Urothelium cell line (cell line): ENCODE data around the gene TRIP10.

Experiments
- DNase-seq: peaks from one replicate; pipeline ENCODE4 v3.0.0; 2011; ENCODE audit warnings: low spot score, mixed read lengths
- FAIRE-seq: peaks from 2 replicates; lab custom pipeline; 2011; peaks lifted over from hg19 to GRCh38; lab: Jason Lieb, UNC

TRIP10 gene

DNA sequence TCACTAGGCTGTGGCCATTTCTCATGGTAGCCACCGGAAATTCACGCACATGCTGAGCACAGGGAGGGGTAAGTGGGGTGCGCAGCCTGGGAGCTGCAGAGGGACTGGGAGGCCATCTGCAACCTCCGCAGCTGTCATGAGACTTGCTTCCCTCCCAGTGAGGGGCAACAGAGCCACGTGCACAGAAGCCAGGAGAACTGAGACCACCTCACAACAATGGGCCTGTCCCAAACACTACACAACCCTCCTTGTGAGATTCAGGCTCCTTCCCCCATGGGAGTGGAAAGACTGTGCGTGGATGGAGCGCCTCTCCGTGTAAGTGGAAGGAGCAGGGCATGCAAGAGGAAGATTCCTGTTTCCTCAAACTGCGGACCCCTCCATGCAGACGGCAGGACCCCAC, 27.9 kb upstream of the TRIP10 start:
- DNase-seq, result no peak
- FAIRE-seq, result no peak

DNA sequence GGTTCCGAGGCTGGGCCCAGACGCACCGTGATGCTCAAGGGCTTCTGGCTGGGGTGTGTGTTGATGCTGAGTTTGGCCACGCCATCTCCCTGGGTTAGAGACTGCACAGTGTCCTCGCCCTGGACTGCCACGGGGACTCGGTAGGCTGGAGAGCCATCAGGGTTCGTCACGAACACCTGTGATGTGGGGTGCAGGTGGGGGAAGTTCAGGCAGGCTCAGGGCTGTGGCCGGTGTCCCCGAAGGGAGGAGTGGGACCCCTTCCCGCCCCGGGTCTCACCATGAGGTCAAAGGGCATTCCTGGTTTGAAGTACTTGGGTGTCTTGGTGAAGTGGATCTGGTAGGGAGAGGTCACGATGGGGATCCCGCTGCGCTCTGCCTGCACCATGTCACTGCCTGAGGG, 27.2 kb upstream of the TRIP10 start:
- no peak for FAIRE-seq
- no peak for DNase-seq

GRCh38 chr19:6712692-6713670, 26.5 kb upstream of the TRIP10 start:
- FAIRE-seq (no peak), DNase-seq (no peak)

DNA sequence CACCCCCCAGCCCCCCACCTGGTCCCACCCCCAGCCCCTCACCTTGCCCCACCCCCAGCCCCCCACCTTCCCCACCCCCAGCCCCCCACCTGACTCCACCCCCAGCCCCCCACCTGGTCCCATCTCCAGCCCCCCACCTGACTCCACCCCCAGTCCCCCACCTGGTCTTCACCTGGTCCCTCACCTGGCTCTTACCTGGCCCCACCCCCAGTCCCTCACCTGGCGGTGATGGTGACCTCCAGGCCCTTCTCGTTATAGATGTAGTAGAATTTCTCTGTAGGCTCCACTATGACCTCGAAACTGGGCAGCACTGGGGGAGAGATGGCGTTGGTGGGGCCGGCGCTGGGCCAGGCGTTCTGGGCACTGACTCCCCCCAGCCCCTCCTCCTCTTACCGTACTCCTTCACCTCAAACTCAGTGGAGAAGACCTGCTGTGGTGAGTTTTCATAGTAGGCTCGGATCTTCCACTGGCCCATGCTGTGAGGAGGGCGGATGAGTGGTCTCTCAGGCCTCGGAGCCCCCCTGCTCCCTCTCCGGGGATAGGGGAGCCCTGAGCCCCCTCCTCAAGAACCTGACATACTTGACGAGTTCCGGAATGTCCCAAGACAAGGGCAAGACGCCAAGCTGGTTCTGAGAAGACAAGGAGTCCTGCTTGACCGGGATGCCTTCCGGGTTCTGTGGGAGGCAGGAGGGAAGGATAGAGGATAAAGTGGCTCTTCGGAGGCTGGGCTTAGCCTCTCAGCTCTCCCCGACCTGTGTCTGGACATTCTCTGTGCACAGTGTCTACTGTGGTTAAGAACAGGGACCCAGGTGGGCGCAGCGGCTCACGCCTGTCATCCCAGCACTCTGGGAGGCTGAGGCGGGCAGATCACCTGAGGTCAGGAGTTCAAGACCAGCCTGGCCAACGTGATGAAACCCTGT, 25.4 kb upstream of the TRIP10 start:
- FAIRE-seq, result no peak
- DNase-seq, result no peak

DNA sequence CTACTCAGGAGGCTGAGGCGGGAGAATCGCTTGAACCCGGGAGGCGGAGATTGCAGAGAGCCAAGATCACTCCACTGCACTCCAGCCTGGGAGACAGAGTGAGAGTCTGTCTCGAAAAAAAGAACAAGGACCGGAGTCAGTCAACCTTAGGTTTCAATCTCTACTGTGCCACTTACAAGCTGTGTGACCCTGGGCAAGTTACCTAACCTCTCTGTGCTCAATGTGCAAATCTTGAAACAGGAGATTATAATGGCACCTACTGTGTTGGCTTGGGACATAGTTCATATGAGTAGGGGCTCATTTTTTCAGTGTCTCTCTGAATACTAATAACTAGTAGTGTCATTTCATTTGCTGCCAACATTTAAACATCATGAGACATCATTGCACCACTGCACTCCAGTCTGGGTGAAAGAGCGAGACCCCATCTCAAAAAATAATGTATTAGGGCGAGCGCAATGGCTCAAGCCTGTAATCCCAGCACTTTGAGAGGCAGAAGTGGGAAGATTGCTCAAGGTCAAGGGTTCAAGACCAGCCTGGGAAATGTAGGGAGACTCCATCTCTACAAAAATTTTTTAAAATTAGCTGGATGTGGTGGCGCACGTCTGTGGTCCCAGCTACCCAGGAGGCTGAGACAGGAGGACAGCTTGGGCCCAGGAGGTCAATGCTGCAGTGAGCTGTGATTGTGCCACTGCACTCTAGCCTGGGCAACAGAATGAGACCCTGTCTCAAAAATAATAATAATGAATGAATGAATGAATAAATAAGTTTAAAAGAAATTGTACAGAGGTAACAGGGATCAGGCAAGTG, 24.5 kb upstream of the TRIP10 start:
- FAIRE-seq, result no peak
- no peak for DNase-seq

GRCh38 chr19:6716610-6716970, 22.9 kb upstream of the TRIP10 start:
- FAIRE-seq, result no peak
- DNase-seq, result no peak

DNA sequence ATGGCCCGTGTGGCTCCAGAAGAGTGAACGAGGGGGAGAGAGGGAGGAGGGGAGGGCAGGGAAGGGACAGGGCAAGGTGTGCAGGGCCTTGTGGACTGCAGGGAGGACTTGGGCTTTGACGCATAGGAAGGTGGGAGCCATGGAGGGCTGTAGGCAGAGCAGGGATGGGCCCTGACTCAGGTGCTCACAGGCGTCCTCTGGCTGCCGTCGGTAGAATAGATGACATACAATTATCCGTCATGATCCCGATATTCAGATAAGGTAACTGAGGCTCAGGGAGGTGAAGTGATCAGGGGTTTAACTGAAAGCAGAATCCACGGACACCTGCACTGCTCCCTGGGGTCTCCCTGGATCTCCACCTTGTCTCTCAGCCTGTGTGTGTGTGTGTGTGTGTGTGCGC, 22.4 kb upstream of the TRIP10 start:
- FAIRE-seq, result no peak
- DNase-seq, result no peak

DNA sequence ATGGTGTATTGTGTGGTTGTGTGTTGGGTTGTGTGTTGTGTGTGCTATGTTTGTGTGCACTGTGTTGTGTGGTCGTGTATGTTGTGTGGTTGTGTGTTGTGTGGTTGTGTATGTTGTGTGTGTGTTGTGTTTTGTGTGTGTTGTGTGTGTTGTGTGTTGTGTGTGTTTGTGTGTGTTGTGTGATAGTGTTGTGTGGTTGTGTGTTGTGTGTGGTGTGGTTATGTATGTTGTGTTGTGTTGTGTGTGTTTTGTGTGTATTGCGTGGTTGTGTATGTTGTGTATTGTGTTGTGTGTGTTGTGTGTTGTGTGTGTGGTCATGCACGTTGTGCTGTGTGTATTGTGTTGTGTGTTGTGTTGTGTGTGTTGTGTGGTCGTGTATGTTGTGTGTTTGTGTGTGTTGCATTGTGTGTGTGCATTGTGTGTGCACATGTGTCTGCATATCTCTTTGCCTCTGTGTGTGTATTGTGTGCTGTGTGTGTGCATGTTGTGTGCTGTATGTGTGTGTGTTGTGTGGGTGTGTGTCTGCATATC, 22.0 kb upstream of the TRIP10 start:
- peak; percentile 99 for FAIRE-seq
- no peak for DNase-seq

DNA sequence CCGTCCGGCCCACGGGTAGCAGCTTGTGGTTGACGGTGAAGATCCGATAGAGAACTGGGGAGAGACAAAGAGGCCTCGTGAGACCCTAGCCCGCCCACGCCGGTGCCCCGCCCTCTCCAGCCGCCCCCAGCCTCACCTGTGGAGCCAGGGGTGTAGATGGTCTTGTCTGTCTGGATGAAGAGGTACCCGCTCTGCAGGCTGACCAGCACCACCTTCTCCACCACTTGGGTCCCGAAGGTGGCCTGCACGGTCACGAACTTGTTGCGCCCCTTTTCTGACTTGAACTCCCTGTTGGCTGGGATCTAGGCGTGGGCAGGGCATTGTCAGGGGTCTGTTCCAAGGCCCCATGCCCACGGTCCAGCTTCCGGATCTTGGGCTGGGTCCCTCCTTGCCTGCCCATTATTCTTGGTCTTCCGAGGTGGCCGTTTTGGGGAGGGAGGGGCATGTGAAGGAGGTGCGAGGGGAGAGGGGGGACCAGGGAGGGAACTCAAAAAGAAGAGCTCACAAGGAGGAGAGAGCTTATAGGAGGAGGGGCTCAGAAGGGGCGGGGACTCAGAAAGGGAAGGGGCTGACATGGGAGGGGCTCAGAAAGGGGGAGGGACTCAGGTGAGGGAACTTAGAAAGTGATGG, 21.3 kb upstream of the TRIP10 start:
- FAIRE-seq (no peak), DNase-seq (no peak)

DNA sequence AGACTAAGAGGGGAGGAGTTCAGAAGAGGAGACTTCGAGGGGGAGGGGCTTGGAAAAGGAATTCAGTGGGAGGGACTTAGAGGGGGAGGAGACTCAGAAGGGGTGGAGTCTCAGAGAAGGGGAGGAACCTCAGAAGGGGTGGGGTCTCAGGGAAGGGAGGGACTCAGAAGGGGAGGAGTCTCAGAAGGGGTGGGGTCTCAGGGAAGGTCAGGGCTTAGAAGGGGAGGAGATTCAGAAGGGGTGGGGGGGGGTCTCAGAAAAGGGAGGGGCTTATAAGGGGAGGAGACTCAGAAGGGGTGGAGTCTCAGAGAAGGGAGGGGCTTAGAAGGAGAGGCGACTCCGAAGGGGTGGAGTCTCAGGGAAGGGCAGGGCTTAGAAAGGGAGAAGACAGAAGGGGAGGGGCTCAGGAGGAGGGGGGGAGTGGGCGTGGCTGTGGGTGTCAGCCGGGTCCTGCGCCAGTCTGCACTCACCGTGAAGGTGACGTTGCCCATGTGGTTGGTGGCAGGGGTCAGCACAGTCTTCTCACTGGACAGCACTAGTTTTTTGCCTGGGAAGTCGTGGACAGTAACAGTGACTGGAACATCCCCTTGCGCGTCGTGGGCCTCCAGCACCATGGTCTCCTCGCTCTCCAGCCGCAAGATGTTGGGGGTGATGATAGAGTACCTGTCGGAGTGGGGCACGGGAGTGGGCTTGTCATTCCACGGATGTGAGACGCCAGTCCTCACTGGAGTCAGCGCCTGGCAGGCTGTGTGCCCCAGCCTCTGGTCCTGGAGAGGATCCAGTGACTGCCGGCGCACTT, 20.5 kb upstream of the TRIP10 start:
- FAIRE-seq, result no peak
- DNase-seq, result no peak

- FAIRE-seq (no peak), DNase-seq (no peak)
These were observed 20.0 kb upstream of the TRIP10 start for GRCh38 chr19:6719540-6719861.

DNA sequence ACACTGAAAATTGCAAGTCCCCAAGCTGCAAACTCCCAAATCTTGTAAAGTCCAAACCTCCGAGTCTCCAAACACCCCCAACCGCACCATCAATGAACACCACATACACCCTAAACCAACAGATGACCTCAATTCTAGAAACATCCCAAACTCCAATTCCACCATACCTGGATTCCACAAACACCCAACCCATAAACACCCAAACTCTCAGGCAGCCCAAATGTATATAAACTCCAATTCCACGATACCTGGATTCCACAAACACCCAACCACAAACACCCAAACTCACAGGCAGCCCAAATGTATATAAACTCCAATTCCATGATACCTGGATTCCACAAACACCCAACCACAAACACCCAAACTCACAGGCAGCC, 19.5 kb upstream of the TRIP10 start:
- no peak for FAIRE-seq

GRCh38 chr19:6720369-6721137, 18.9 kb upstream of the TRIP10 start, which contains the start of gene C3:
TSS of gene C3 (minus strand) at chr19:6720650. CDS start at chr19:6720589, 61 bp downstream.
- no peak for DNase-seq
- no peak for FAIRE-seq

More for the DNA sequence above, 19.5 kb upstream of the TRIP10 start:
- no peak for DNase-seq

GRCh38 chr19:6721138-6721474, 18.4 kb upstream of the TRIP10 start:
- DNase-seq (no peak), FAIRE-seq (no peak)

DNA sequence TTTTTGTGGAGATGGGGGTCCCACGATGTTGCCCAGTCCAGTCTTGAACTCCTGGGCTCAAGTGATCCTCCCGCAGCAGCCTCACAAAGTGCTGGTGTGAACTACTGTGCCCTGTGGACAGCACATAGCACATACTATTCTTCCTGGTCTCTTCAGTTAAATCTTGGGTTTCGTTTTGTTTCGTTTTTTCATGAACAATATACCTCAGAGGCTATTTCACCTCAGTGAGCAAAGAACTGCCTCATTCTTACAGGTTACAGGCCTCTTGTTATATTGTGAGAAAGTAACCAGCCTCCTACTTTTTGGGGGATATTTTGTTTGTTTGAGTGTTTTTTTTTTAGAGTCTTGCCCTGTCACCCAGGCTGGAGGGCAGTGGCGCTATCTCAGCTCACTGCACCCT, 17.7 kb upstream of the TRIP10 start:
- FAIRE-seq (no peak), DNase-seq (no peak)

GRCh38 chr19:6723108-6723618, 16.3 kb upstream of the TRIP10 start:
- peak; percentile 55 for DNase-seq
- no peak for FAIRE-seq

DNA sequence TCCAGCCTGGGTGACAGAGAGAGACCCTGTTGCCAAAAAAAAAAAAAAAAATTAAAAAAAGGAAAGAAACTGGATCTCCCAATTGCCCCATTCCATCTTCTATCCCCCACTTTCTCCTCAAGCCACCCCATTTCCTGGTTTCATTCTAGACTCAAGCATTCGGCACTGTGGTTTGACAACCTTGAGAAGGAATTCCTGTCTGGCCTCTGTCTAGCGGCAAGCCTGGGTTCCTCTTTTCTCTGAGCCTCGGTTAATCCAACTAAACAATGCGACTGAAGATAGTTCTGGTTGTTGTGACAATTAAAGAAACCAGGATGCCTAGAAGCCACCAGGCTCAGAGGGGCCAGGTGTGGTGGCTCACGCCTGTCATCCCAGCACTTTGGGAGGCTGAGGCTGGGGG, 15.7 kb upstream of the TRIP10 start:
- DNase-seq (no peak), FAIRE-seq (no peak)

GRCh38 chr19:6724631-6725492, 14.6 kb upstream of the TRIP10 start:
- no peak for FAIRE-seq
- no peak for DNase-seq
